H1 (cell line): ENCODE measurements around the gene YLPM1. TPM values are rescaled to one million over a fixed set of nuclear protein-coding genes. Genes with fewer than 3 reads are reported as not detected.

Experiments
- CTCF ChIA-PET: fragments of 300-600 bp; sonication (Branson Sonifier 250); formaldehyde crosslinking; loops from one replicate; lab custom pipeline; 2021; ENCODE audit not compliant: partially characterized antibody; lab: Charles Lee
- POLR2A ChIA-PET: fragments of 300-600 bp; sonication (Branson Sonifier 250); formaldehyde crosslinking; loops from one replicate; lab custom pipeline; 2021; ENCODE audit warnings: inconsistent platforms; ENCODE audit not compliant: partially characterized antibody; lab: Charles Lee
- DNase-seq, 2 experiments: peaks; one replicate each; pipeline versions ENCODE4 v3.0.0 to v3.0.0-alpha.2; 2010 to 2022; ENCODE audit warnings: low spot score in 2 of 2, low read depth in 1 of 2, mixed read lengths in 1 of 2
- FAIRE-seq: peaks from 2 replicates; lab custom pipeline; 2011; peaks lifted over from hg19 to GRCh38; lab: Jason Lieb, UNC
- H2AFZ ChIP-seq: 2 replicates; pipeline ENCODE4 v1.8.1; 2012; ENCODE audit warnings: low read length, inconsistent platforms
- H2AK5ac ChIP-seq: 2 replicates; pipeline ENCODE4 v1.6.1; 2013; ENCODE audit warnings: low read depth, low read length
- H2BK120ac ChIP-seq: replicated peaks from 2 replicates; pipeline ENCODE3; 2013; ENCODE audit warnings: low read depth, low read length, inconsistent platforms
- H2BK12ac ChIP-seq: 2 replicates; pipeline ENCODE4 v1.6.1; 2013; ENCODE audit warnings: low read depth, low read length
- H2BK15ac ChIP-seq: 2 replicates; pipeline ENCODE4 v1.6.1; 2013; ENCODE audit warnings: low read length
- H2BK20ac ChIP-seq: 2 replicates; pipeline ENCODE4 v1.6.1; 2013; ENCODE audit warnings: low read length
- H2BK5ac ChIP-seq: 2 replicates; pipeline ENCODE4 v1.6.1; 2013; ENCODE audit warnings: low read depth, low read length
- H3K14ac ChIP-seq: 2 replicates; pipeline ENCODE4 v1.6.1; 2013; ENCODE audit warnings: inconsistent platforms; ENCODE audit not compliant: insufficient read length
- H3K18ac ChIP-seq: 2 replicates; pipeline ENCODE4 v1.6.1; 2013; ENCODE audit warnings: low read length; ENCODE audit errors: extremely low read depth
- H3K23ac ChIP-seq: 2 replicates; pipeline ENCODE4 v1.6.1; 2013; ENCODE audit warnings: inconsistent platforms; ENCODE audit not compliant: insufficient read length
- H3K23me2 ChIP-seq: 2 replicates; pipeline ENCODE4 v1.6.1; 2013; ENCODE audit warnings: low read depth, low read length
- H3K27ac ChIP-seq: 2 replicates; pipeline ENCODE4 v1.6.1; 2011; ENCODE audit warnings: low read depth, low read length, inconsistent platforms
- H3K27me3 ChIP-seq, 4 experiments: replicated peaks in 1 of 4; 1 replicate in 1 of 4; 2 replicates in 3 of 4; pipeline versions ENCODE4 v1.6.1 to v1.8.1; 2011 to 2013; ENCODE audit warnings: low read length in 3 of 4, mild to moderate bottlenecking in 3 of 4, inconsistent platforms in 2 of 4, mixed read lengths in 2 of 4, moderate library complexity in 1 of 4; ENCODE audit not compliant: control insufficient read depth in 3 of 4, insufficient read depth in 3 of 4; ENCODE audit errors: extremely low read depth in 1 of 4
- H3K36me3 ChIP-seq, 4 experiments: 2 replicates each; pipeline versions ENCODE4 v1.6.1 to v1.8.1; 2011 to 2013; ENCODE audit warnings: mild to moderate bottlenecking in 4 of 4, low read length in 3 of 4, moderate library complexity in 2 of 4, control low read depth in 1 of 4, inconsistent platforms in 1 of 4; ENCODE audit not compliant: insufficient read depth in 4 of 4, control insufficient read depth in 2 of 4
- H3K4ac ChIP-seq: replicated peaks from 2 replicates; pipeline ENCODE3; 2013; ENCODE audit warnings: low read length, low read depth, mixed read lengths, inconsistent platforms; ENCODE audit not compliant: insufficient read length
- H3K4me1 ChIP-seq, 4 experiments: replicated peaks in 1 of 4; 1 replicate in 1 of 4; 2 replicates in 3 of 4; pipeline versions ENCODE4 v1.6.1 to v1.8.1; 2011 to 2013; ENCODE audit warnings: low read length in 3 of 4, inconsistent platforms in 2 of 4, mixed read lengths in 1 of 4; ENCODE audit not compliant: insufficient read depth in 4 of 4, control insufficient read depth in 3 of 4
- H3K4me2 ChIP-seq, 2 experiments: 2 replicates each; pipeline versions ENCODE4 v1.6.1 to v1.8.1; 2011 to 2013; ENCODE audit warnings: low read depth in 2 of 2, low read length in 2 of 2, control low read depth in 1 of 2, inconsistent platforms in 1 of 2, mild to moderate bottlenecking in 1 of 2; ENCODE audit not compliant: insufficient read depth in 1 of 2
- H3K4me3 ChIP-seq, 4 experiments: fragments of 200-600, 300-600 bp in 1 of 4; sonication (generic), shearing (Covaris generic), sonication (Bioruptor Twin) in 1 of 4; 2 replicates each; pipeline versions ENCODE4 v1.5.1 to v1.8.1; 2011 to 2016; ENCODE audit warnings: low read length in 4 of 4, low read depth in 3 of 4, control low read depth in 2 of 4, inconsistent platforms in 2 of 4, mild to moderate bottlenecking in 2 of 4, mixed read lengths in 1 of 4, moderate library complexity in 1 of 4; ENCODE audit not compliant: insufficient read depth in 2 of 4; ENCODE audit errors: extremely low read depth in 1 of 4
- H3K56ac ChIP-seq: replicated peaks from 2 replicates; pipeline ENCODE3; 2013; ENCODE audit warnings: low read depth, mild to moderate bottlenecking, mixed read lengths, low read length, inconsistent platforms; ENCODE audit not compliant: insufficient read length
- H3K79me1 ChIP-seq: 2 replicates; pipeline ENCODE4 v1.6.1; 2013; ENCODE audit warnings: low read depth, low read length, control low read depth
- H3K79me2 ChIP-seq, 2 experiments: 2 replicates each; pipeline versions ENCODE4 v1.6.1 to v1.8.1; 2012 to 2013; ENCODE audit warnings: low read length in 2 of 2, mild to moderate bottlenecking in 2 of 2, inconsistent platforms in 1 of 2; ENCODE audit not compliant: insufficient read depth in 2 of 2, control insufficient read depth in 1 of 2
- H3K9ac ChIP-seq, 4 experiments: replicated peaks in 1 of 4; 1 replicate in 1 of 4; 2 replicates in 3 of 4; pipeline versions ENCODE4 v1.6.1 to v1.8.1; 2011 to 2013; ENCODE audit warnings: low read depth in 3 of 4, low read length in 3 of 4, control low read depth in 2 of 4, mild to moderate bottlenecking in 2 of 4, moderate library complexity in 2 of 4, inconsistent platforms in 1 of 4; ENCODE audit errors: extremely low read depth in 1 of 4
- H3K9me3 ChIP-seq, 2 experiments: 2 replicates each; pipeline versions ENCODE4 v1.6.1 to v1.8.1; 2012 to 2013; ENCODE audit warnings: mild to moderate bottlenecking in 2 of 2, moderate library complexity in 2 of 2, control low read depth in 1 of 2, inconsistent platforms in 1 of 2, low read depth in 1 of 2, low read length in 1 of 2, mixed read lengths in 1 of 2; ENCODE audit not compliant: insufficient read depth in 2 of 2
- H4K20me1 ChIP-seq, 2 experiments: replicated peaks in 1 of 2; 2 replicates each; pipeline versions ENCODE3 to v1.8.1; 2011 to 2013; ENCODE audit warnings: inconsistent platforms in 2 of 2, low read length in 2 of 2, mild to moderate bottlenecking in 1 of 2; ENCODE audit not compliant: insufficient read depth in 2 of 2, control insufficient read depth in 1 of 2
- H4K5ac ChIP-seq: 2 replicates; pipeline ENCODE4 v1.6.1; 2013; ENCODE audit warnings: low read length, low read depth, mixed read lengths, inconsistent platforms; ENCODE audit not compliant: insufficient read length
- H4K8ac ChIP-seq: 2 replicates; pipeline ENCODE4 v1.8.0; 2013; ENCODE audit warnings: mild to moderate bottlenecking, moderate library complexity, low read length, inconsistent platforms; ENCODE audit not compliant: insufficient read depth; ENCODE audit errors: extremely low read depth
- H4K91ac ChIP-seq: replicated peaks from 2 replicates; pipeline ENCODE3; 2013; ENCODE audit warnings: low read length, mixed read lengths, inconsistent platforms; ENCODE audit not compliant: insufficient read length
- BRCA1 ChIP-seq: IDR thresholded peaks from 2 replicates; pipeline ENCODE4 v1.6.1; 2012; ENCODE audit warnings: low read depth, low read length, improper control_type of control experiment
- CHD1 ChIP-seq: IDR thresholded peaks from 2 replicates; pipeline ENCODE4 v1.6.1; 2012; ENCODE audit warnings: low read depth, low read length, improper control_type of control experiment
- EP300 ChIP-seq, 2 experiments: IDR thresholded peaks; 1 replicate in 1 of 2; 2 replicates in 1 of 2; pipeline ENCODE4 v1.6.1; 2011 to 2012; ENCODE audit warnings: low read depth in 2 of 2, low read length in 2 of 2, mild to moderate bottlenecking in 2 of 2, borderline replicate concordance in 1 of 2, inconsistent platforms in 1 of 2, moderate library complexity in 1 of 2
- KDM4A ChIP-seq: IDR thresholded peaks from one replicate; pipeline ENCODE4 v1.7.1; 2012; ENCODE audit warnings: low read depth, mild to moderate bottlenecking, moderate library complexity, low read length, inconsistent platforms; ENCODE audit not compliant: severe bottlenecking
- NANOG ChIP-seq: IDR thresholded peaks from 2 replicates; pipeline ENCODE4 v1.6.1; 2011; ENCODE audit warnings: low read length, low read depth, mild to moderate bottlenecking, inconsistent platforms; ENCODE audit not compliant: insufficient read depth, poor library complexity, severe bottlenecking
- RNF2 ChIP-seq: fragments of 200-900, 300-1000 bp; sonication (generic); IDR thresholded peaks from 2 replicates; pipeline ENCODE4 v1.7.1; 2016; ENCODE audit warnings: borderline replicate concordance, low read depth, mild to moderate bottlenecking, antibody characterized with exemption, low read length; ENCODE audit not compliant: poor library complexity, severe bottlenecking; ENCODE audit errors: missing control alignments
- SP2 ChIP-seq: IDR thresholded peaks from 2 replicates; pipeline ENCODE4 v1.6.1; 2012; ENCODE audit warnings: mild to moderate bottlenecking, low read length, inconsistent platforms
- SP4 ChIP-seq: IDR thresholded peaks from 2 replicates; pipeline ENCODE4 v1.6.1; 2012; ENCODE audit warnings: low read length, inconsistent platforms
- SRF ChIP-seq: IDR thresholded peaks from 2 replicates; pipeline ENCODE4 v1.6.1; 2011; ENCODE audit warnings: mild to moderate bottlenecking, low read depth, low read length, moderate library complexity
- YY1 ChIP-seq: IDR thresholded peaks from 2 replicates; pipeline ENCODE4 v1.6.1; 2011; ENCODE audit warnings: low read depth, mild to moderate bottlenecking, low read length
- WGBS, 2 experiments: shearing (Covaris generic) in 1 of 2; methylation state at CpG; one replicate each; pipeline versions ENCODE4 v1.1.6 to v1.1.7; 2013 to 2015; ENCODE audit warnings: low lambda C conversion rate in 2 of 2, mixed read lengths in 2 of 2, inconsistent platforms in 1 of 2, low coverage in 1 of 2, missing lambda C conversion rate in 1 of 2; ENCODE audit not compliant: insufficient replicate concordance in 2 of 2, insufficient coverage in 1 of 2, insufficient read length in 1 of 2; ENCODE audit errors: extremely low coverage in 1 of 2, missing lambda C conversion rate in 1 of 2; 5-methylcytosine and 5-hydroxymethylcytosine counted together
- polyA plus RNA-seq, 7 experiments: library from polyadenylated mRNA; depleted of rRNA in 3 of 7; stranded (reverse) in 5 of 7; unstranded in 2 of 7; fragments of >200 nt in 5 of 7; fragments of 200-250 nt in 2 of 7; gene quantifications; 1 replicate in 5 of 7; 2 replicates in 1 of 7; 4 replicates in 1 of 7; pipeline versions ENCODE4 v1.2.1 to v1.2.3, GENCODE V29; 2011 to 2013; ENCODE audit warnings: missing spikeins in 2 of 7, mixed read lengths in 2 of 7
- total RNA-seq: library from RNA; stranded (reverse); fragmentation: NEBNext Ultra II Directional; extraction: Animal tissue kit (Norgen Biotek cat#: 25700); gene quantifications from 2 replicates; pipeline ENCODE4 v1.2.1, GENCODE V29; 2021
- TF ChIP-seq, protein P1 (sequence below): IDR thresholded peaks from 2 replicates; pipeline ENCODE4 v1.6.1; 2012; ENCODE audit warnings: low read length, inconsistent platforms
- TF ChIP-seq, protein P2 (sequence below): IDR thresholded peaks from 2 replicates; pipeline ENCODE4 v1.6.1; 2012; ENCODE audit warnings: inconsistent platforms

Gene YLPM1
- total and polyA plus RNA-seq, 2 of the 8 experiments (the other 6 are each of a cell fraction or from before 2014, with no cell fraction given): 13.5 to 71.7 TPM

DNA sequence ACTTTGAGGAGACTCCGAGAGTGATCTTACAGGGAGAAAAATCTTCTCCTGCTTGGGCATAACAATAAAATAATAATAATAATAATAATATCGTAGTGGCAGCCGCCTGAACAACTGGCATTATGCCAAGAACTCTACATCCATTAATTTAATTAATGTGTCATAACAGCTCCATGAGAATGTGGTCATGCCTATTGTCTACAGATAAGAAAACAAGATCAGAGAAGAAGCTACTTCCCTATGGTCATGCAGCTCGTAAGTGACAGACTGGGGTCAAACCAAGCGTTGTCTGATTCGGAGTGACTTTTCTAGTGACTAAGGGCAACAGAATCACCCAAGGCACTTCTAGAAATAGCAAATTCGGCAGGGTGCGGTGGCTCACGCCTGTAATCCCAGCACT lies 101.1 kb downstream of the YLPM1 start:
- no peak overlapping the region for H3K14ac ChIP-seq
- DNase-seq (no peak), FAIRE-seq (no peak)
- no peak overlapping the region for H2AFZ ChIP-seq
- H3K23ac ChIP-seq: no peak overlapping the region
- H3K4me1 ChIP-seq: 0 out of 7 replicates have a peak, but pooled peaks cover 0 to 2% (median 0%) of the 10 kb centered on the region in 4 experiments
- H2BK20ac ChIP-seq: no peak overlapping the region
- H2BK15ac ChIP-seq: no peak overlapping the region
- H3K9ac ChIP-seq: no peak overlapping the region
- no peaks in the 10 kb centered on the region for H3K79me1 ChIP-seq
- no peak overlapping the region for H2AK5ac ChIP-seq
- H3K27ac ChIP-seq: no peak overlapping the region
- H4K8ac ChIP-seq: no peak overlapping the region
- H3K79me2 ChIP-seq: no peaks in the 10 kb centered on the region
- POLR2A ChIA-PET: interaction anchor here (0.6 to 1.9 kb wide), 3 partner anchors 18 to 171 kb away, joined by 4 to 7 read pairs (median 5); partner anchors contain the start of gene DLST
- H4K5ac ChIP-seq: no peak overlapping the region
- WGBS, 2 experiments: 87% methylated on average over 9 of the region's 9 CpGs; no CpG with 5 or more reads in 1 of the 2 experiments
- H3K4me2 ChIP-seq: no peak overlapping the region
- no peak overlapping the region for H3K4ac ChIP-seq
- H3K18ac ChIP-seq: no peak overlapping the region
- no peak overlapping the region for H2BK120ac ChIP-seq
- H3K56ac ChIP-seq: no peak overlapping the region
- H3K27me3 ChIP-seq: no peaks in the 10 kb centered on the region
- H4K91ac ChIP-seq: no peak overlapping the region
- CTCF ChIA-PET: interaction anchor here (1.2 to 18.3 kb wide), 6 partner anchors 8 to 161 kb away, joined by 3 to 509 read pairs (median 7); partner anchors contain the start of genes DLST and PROX2
- no peaks in the 10 kb centered on the region for H4K20me1 ChIP-seq
- H3K36me3 ChIP-seq: no peaks in the 10 kb centered on the region
- no peak overlapping the region for H2BK12ac ChIP-seq
- H3K4me3 ChIP-seq: no peak overlapping the region
- no peaks in the 10 kb centered on the region for H3K23me2 ChIP-seq
- H3K9me3 ChIP-seq: no peaks in the 10 kb centered on the region
- no peak overlapping the region for H2BK5ac ChIP-seq
- no peak for TF ChIP-seq CHD1
- TF ChIP-seq BRCA1: no peak
- TF ChIP-seq SP4: no peak
- TF ChIP-seq, protein P1, sequence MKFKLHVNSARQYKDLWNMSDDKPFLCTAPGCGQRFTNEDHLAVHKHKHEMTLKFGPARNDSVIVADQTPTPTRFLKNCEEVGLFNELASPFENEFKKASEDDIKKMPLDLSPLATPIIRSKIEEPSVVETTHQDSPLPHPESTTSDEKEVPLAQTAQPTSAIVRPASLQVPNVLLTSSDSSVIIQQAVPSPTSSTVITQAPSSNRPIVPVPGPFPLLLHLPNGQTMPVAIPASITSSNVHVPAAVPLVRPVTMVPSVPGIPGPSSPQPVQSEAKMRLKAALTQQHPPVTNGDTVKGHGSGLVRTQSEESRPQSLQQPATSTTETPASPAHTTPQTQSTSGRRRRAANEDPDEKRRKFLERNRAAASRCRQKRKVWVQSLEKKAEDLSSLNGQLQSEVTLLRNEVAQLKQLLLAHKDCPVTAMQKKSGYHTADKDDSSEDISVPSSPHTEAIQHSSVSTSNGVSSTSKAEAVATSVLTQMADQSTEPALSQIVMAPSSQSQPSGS: no peak
- no peak for TF ChIP-seq SP2
- TF ChIP-seq YY1: no peak
- no peak for TF ChIP-seq EP300 (IDR thresholded peaks at IDR 0.05; ENCODE audit: borderline replicate concordance in 1 of 2, low read depth in 2 of 2, low read length in 2 of 2)
- no peak for TF ChIP-seq RNF2
- TF ChIP-seq NANOG: no peak
- no peak for TF ChIP-seq KDM4A
- no peak for TF ChIP-seq SRF
- TF ChIP-seq, protein P2, sequence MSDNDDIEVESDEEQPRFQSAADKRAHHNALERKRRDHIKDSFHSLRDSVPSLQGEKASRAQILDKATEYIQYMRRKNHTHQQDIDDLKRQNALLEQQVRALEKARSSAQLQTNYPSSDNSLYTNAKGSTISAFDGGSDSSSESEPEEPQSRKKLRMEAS: no peak
